HG02973 (cell line): Measurements from ENCODE around the gene TAF11.
"Not testable (repeated sequence)": the region's sequence is repeated elsewhere in the genome, so short reads cannot be mapped to it uniquely, and the experiment has no call there.

Source experiments
- ATAC-seq: cut with Tn5 transposase; IDR thresholded peaks from one replicate; pipeline ENCODE4 v1.9.1; 2021; ENCODE audit warnings: moderate library complexity; ENCODE audit not compliant: unreplicated experiment

Gene TAF11

GRCh38 chr6:34867484-34867883 is 20.4 kb downstream of the TAF11 start:
- ATAC-seq, result no peak

- ATAC-seq, result no peak
Measured at GRCh38 chr6:34866509-34866908, 21.3 kb downstream of the TAF11 start.

GRCh38 chr6:34865107-34865506 is 22.7 kb downstream of the TAF11 start:
- no peak for ATAC-seq

GRCh38 chr6:34864007-34864406 is 23.8 kb downstream of the TAF11 start:
- no peak for ATAC-seq

GRCh38 chr6:34860776-34861175 is 27.1 kb downstream of the TAF11 start:
- ATAC-seq, result no peak

GRCh38 chr6:34859951-34860350 is 27.9 kb downstream of the TAF11 start:
- ATAC-seq, result no peak

- no peak for ATAC-seq
Measured at GRCh38 chr6:34858681-34859080, 29.2 kb downstream of the TAF11 start.

- no peak for ATAC-seq
Measured at GRCh38 chr6:34855463-34855862, 32.4 kb downstream of the TAF11 start.

GRCh38 chr6:34852406-34853085 is 35.3 kb downstream of the TAF11 start:
- no peak for ATAC-seq

GRCh38 chr6:34851361-34851760 is 36.5 kb downstream of the TAF11 start:
- ATAC-seq, result no peak

GRCh38 chr6:34849066-34849465 is 38.8 kb downstream of the TAF11 start:
- not testable (repeated sequence) for ATAC-seq

GRCh38 chr6:34839666-34840352 is 48.0 kb downstream of the TAF11 start:
- ATAC-seq, result no peak

GRCh38 chr6:34837528-34837927 is 50.3 kb downstream of the TAF11 start:
- ATAC-seq, result no peak

GRCh38 chr6:34836451-34836850 is 51.4 kb downstream of the TAF11 start:
- ATAC-seq, result no peak

- no peak for ATAC-seq
Measured at GRCh38 chr6:34836008-34836407, 51.8 kb downstream of the TAF11 start.

- ATAC-seq, result no peak
Measured at GRCh38 chr6:34834789-34835518, 52.9 kb downstream of the TAF11 start.

GRCh38 chr6:34832942-34833341 is 54.9 kb downstream of the TAF11 start:
- ATAC-seq, result no peak

GRCh38 chr6:34829137-34829536 is 58.7 kb downstream of the TAF11 start:
- no peak for ATAC-seq
